Skeletal muscle satellite cell (primary cell): ENCODE results near the gene GRIN2A.

Source experiments
- H3K27me3 ChIP-seq: 2 replicates; pipeline ENCODE4 v1.7.0; 2013; ENCODE audit warnings: low read length; ENCODE audit not compliant: control insufficient read depth, insufficient read depth
- H3K36me3 ChIP-seq: 2 replicates; pipeline ENCODE4 v1.7.0; 2013; ENCODE audit warnings: mild to moderate bottlenecking, control low read depth, low read length; ENCODE audit not compliant: insufficient read depth
- H3K4me1 ChIP-seq: 2 replicates; pipeline ENCODE4 v1.7.0; 2013; ENCODE audit warnings: low read length; ENCODE audit not compliant: control insufficient read depth, insufficient read depth
- H3K4me2 ChIP-seq: 2 replicates; pipeline ENCODE4 v1.7.0; 2013; ENCODE audit warnings: mild to moderate bottlenecking, low read length
- H3K4me3 ChIP-seq: 2 replicates; pipeline ENCODE4 v1.7.0; 2013; ENCODE audit warnings: low read length
- H3K9ac ChIP-seq: 2 replicates; pipeline ENCODE4 v1.7.0; 2013; ENCODE audit warnings: mild to moderate bottlenecking, low read depth, low read length, moderate library complexity
- H3K9me3 ChIP-seq: replicated peaks from 2 replicates; pipeline ENCODE4 v1.7.0; 2013; ENCODE audit warnings: mild to moderate bottlenecking, control low read depth, low read length

GRIN2A gene

DNA sequence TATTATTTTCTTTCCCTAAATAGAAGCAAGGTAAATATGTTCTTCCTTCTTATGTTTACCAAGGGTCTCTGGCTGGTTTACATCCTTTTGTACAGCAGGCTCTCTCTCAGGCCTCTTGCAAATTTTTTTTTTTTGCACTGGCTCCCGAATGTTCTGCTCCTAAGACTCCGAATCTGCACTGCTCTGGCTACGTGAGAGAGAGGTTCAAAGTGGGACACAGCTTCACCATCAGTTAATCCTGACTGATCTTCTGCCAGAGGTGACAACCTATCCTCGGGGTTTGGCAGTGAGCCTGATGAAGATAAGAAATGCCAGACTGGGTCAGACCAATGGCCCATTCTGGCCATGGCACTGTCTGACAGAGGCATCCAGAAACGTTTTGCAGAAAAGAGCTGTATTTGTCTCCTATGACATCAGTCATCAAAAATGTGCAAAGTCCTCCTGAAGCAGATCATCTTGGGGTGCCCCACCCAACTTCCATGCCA, 136.9 kb downstream of the GRIN2A start:
- no peaks in the 10 kb centered on the region for H3K27me3 ChIP-seq
- no peak overlapping the region for H3K4me3 ChIP-seq
- H3K4me1 ChIP-seq, result no peaks in the 10 kb centered on the region
- peaks cover 3% of the 10 kb centered on the region for H3K9me3 ChIP-seq
- no peak overlapping the region for H3K9ac ChIP-seq
- no peak overlapping the region for H3K4me2 ChIP-seq
- H3K36me3 ChIP-seq, result no peaks in the 10 kb centered on the region

DNA sequence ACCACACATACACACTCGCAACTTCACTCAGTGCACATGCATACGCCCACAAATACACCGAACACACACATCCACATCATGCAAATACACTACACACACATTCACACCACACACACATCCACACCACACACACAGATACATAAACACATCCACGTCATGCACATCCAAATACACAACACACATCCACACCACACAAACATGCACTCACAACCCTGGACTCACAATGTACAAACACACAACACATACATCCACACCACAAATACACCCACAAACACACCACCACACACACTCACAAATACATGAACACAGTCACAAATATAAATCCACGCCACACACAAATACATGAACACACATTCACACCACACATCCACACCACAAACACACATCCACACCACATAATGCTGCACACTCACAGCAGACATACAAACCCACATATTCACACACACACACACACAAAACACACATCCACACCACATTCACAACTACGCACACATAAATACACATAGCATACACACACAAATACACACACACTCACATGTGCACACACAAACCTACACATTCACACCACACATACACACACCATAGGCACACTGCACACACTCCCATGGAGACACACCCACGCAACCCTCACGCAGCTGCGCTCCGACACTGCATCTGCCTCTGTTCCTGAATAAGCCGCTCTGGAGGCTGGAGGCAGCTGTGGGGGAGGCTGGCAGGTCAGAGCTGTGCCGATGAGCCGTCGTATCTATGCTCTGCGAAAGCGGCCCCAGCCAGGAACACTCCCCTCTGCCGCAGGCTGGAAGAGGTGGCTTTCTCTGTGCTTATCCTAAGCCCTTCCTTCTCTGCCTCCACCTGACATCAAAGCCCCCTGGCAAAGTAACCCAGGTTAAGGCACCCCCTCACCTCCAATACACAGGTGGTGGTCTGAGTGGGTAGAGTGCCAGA, 141.8 kb downstream of the GRIN2A start:
- H3K9me3 ChIP-seq, result peaks cover 4% of the 10 kb centered on the region
- no peaks in the 10 kb centered on the region for H3K36me3 ChIP-seq
- H3K9ac ChIP-seq, result no peak overlapping the region
- no peaks in the 10 kb centered on the region for H3K4me1 ChIP-seq
- no peaks in the 10 kb centered on the region for H3K27me3 ChIP-seq
- no peak overlapping the region for H3K4me2 ChIP-seq
- H3K4me3 ChIP-seq, result no peak overlapping the region

DNA sequence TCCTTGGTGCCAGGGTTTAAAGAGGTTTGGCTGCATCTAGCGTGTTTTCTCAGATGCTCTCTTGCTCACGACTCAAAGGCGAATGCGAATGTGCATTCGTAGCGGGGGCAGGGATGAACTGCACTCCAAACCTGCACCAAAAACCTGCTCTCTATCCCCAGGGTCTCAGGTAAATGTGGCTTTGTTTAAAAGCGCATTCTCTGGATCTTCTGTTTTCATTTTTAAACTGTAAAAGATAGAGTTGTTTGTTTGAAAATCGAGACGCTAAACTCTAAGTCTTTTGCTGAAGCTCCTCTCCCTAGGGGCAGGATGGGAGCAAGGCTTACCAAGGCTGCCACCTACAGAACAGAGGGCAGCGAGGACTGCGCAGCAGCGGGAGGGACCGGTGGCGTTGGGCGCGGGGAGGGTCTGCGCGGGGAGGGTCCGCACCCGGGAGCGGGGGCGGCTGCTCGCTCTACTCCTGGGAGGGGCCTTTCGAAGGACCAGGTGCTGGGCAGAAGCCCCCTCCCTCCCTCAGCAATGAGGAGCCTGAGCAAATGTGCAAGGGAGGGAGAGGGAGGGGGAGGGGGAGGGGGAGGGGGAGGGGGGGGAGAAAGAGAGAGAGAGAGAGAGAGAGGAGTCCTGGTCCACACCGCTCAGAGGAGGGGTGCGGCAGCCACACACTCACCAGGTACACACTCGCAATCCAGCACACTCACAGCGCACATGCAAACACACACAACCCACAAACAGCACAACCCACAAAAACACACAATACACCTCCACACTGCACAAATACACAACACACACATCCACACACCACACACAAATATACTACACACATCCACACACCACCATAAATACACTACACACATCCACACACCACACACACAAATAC, 142.8 kb downstream of the GRIN2A start:
- Histone ChIP-seq H3K9me3 (peaks cover 4% of the 10 kb centered on the region), H3K27me3 (no peaks in the 10 kb centered on the region), H3K4me3 (no peak overlapping the region), H3K4me1 (no peaks in the 10 kb centered on the region), H3K36me3 (no peaks in the 10 kb centered on the region), H3K9ac (no peak overlapping the region), H3K4me2 (no peak overlapping the region)

DNA sequence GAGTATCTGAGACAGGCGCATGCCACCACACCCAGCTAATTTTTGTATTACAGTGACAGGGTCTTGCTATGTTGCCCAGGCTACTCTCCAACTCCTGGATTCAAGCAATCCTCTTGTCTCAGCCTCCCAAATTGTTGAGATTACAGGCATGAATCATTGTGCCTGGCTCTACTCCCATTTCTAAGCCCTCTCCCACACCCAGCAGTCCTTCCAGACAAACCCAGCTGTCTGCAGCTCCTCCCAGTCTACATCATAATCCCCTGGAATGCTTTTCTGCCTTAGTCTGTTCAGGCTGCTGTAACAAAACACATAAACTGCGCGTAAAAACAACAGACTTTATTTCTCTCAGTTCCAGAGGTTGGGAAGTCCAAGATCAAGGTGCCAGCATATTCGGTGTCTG, 144.5 kb downstream of the GRIN2A start:
- Histone ChIP-seq H3K4me2 (no peak overlapping the region), H3K27me3 (no peaks in the 10 kb centered on the region), H3K36me3 (no peaks in the 10 kb centered on the region), H3K4me3 (no peak overlapping the region), H3K9ac (no peak overlapping the region), H3K4me1 (no peaks in the 10 kb centered on the region), H3K9me3 (peaks cover 14% of the 10 kb centered on the region)

DNA sequence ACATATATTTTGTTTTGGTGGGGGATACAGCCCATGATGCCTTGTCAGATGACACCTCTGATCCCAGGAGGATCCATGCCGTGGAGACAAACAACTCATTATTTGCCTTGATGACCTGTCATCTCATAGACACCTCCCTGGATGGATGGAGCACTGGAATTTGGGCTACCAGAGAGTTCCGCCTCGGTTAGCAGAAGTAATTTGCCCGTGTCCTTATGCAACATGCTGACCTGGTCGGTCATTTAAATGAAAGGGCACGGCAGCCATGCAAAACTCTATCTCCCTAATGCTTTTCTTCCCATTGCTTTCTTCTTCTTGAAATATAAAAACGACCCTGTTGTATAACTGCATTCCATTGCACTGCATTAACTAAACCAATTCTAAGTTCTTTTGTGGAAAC, 145.3 kb downstream of the GRIN2A start:
- no peaks in the 10 kb centered on the region for H3K27me3 ChIP-seq
- H3K4me1 ChIP-seq, result no peaks in the 10 kb centered on the region
- no peak overlapping the region for H3K4me3 ChIP-seq
- H3K9ac ChIP-seq, result no peak overlapping the region
- no peak overlapping the region for H3K4me2 ChIP-seq
- H3K36me3 ChIP-seq, result no peaks in the 10 kb centered on the region
- peaks cover 15% of the 10 kb centered on the region for H3K9me3 ChIP-seq

DNA sequence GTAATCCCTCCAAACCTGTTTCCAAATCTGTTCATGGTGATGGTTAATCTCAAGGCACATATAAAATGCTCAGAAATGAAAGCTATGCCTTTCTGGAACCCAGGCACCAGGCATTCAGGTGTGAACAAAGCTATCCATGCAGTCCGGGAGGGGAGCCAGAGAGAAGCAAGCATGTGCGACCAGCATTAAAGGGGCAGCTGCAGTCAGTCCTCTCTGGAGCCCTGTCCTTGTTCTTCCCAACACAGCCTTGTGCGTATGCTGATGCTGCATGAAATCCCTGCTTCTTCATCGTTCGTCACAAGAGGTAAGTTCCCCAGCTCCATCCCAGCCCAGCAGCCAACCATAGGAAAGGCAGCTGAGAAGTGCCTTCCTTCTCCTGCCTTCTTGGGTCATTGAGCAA, 148.7 kb downstream of the GRIN2A start:
- Histone ChIP-seq H3K4me2 (no peak overlapping the region), H3K9me3 (peaks cover 19% of the 10 kb centered on the region), H3K27me3 (no peaks in the 10 kb centered on the region)

DNA sequence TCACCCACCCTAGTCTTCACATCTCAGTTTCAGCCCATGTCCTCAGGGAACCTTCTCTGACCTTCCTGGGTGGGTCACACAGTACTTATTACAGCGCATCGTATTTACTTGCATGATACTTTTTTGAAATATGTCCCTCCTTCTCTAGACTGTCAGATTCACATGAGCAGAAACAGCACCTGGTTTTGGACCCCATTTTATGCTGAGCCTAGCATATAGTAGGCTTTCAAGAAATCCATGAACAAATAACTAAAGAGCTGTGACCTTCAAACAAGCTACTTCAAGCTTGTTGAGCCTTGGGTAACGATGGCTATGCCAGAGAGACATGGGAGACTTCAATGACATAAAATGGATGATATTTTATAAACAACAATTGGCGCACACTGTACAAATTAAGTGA, 150.3 kb downstream of the GRIN2A start:
- no peaks in the 10 kb centered on the region for H3K36me3 ChIP-seq
- H3K27me3 ChIP-seq, result no peaks in the 10 kb centered on the region
- no peaks in the 10 kb centered on the region for H3K4me1 ChIP-seq
- H3K4me3 ChIP-seq, result no peak overlapping the region
- no peak overlapping the region for H3K9ac ChIP-seq
- no peak overlapping the region for H3K4me2 ChIP-seq
- peaks cover 24% of the 10 kb centered on the region for H3K9me3 ChIP-seq

More for the DNA sequence above, 148.7 kb downstream of the GRIN2A start:
- H3K9ac ChIP-seq, result no peak overlapping the region
- H3K4me3 ChIP-seq, result no peak overlapping the region
- H3K4me1 ChIP-seq, result no peaks in the 10 kb centered on the region
- no peaks in the 10 kb centered on the region for H3K36me3 ChIP-seq

DNA sequence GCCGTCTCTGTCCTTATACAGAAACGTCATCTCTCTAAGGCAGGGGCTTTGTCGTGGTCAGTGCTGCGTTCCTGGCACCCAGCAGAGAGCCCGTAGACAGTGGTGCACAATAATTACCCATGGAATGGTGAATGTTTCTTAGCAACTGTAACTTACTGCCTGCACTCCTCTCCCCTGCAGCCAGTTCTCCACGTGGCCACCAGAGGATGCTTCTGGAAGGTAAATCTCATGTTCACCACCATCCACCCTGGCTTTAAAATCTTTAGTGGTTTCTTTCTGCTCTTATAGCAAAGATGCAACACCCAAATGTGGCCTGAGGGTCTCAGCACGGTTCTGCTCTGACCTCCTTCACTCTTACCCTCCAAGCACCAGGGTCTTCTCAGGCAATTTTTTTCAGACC, 150.8 kb downstream of the GRIN2A start:
- peaks cover 24% of the 10 kb centered on the region for H3K9me3 ChIP-seq
- no peaks in the 10 kb centered on the region for H3K36me3 ChIP-seq
- H3K4me1 ChIP-seq, result no peaks in the 10 kb centered on the region
- no peak overlapping the region for H3K9ac ChIP-seq
- no peak overlapping the region for H3K4me3 ChIP-seq
- H3K27me3 ChIP-seq, result no peaks in the 10 kb centered on the region
- no peak overlapping the region for H3K4me2 ChIP-seq

DNA sequence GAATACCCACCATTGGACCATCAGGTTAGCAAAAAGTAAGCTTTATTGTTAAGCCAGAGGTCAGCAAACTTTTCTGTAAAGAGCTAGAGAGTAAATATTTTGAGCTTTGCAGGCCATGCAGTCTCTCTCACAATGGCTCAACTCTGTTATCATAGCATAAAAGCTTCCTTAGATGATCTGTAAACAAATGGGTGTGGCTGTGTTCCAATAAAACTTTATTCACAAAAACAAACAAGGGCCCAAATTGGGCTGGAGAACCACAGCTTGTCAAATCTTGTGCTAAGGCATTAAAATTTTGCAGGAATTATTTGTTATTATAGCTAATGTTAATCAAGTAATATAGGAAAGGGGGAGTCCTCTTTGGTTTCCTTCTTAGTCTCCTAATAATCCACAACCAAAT, 153.6 kb downstream of the GRIN2A start:
- Histone ChIP-seq H3K9ac (no peak overlapping the region), H3K4me1 (no peaks in the 10 kb centered on the region), H3K4me3 (no peak overlapping the region), H3K36me3 (no peaks in the 10 kb centered on the region), H3K27me3 (no peaks in the 10 kb centered on the region), H3K9me3 (peaks cover 23% of the 10 kb centered on the region), H3K4me2 (no peak overlapping the region)

DNA sequence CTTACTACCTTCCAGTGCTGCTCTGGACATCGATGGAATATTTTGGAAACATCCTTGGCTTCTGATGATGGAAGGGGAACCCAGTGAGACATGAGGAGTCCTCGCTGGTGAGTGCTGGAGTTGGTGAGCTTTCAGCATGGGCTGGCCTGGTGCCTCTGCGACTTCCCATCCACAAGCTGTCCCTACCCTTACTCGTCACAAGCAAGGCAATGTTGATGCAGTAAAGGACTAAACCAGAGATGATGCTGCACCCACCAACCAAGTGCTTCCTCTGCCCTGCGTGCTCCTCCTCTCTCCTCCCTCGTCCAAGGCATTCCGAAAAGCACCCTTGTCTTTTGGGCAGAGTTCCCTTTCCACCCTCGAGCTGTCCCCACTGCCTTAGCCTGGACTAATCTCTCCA, 154.7 kb downstream of the GRIN2A start:
- Histone ChIP-seq H3K4me1 (no peaks in the 10 kb centered on the region), H3K4me2 (no peak overlapping the region), H3K36me3 (no peaks in the 10 kb centered on the region), H3K9ac (no peak overlapping the region), H3K9me3 (peaks cover 14% of the 10 kb centered on the region), H3K4me3 (no peak overlapping the region), H3K27me3 (no peaks in the 10 kb centered on the region)

DNA sequence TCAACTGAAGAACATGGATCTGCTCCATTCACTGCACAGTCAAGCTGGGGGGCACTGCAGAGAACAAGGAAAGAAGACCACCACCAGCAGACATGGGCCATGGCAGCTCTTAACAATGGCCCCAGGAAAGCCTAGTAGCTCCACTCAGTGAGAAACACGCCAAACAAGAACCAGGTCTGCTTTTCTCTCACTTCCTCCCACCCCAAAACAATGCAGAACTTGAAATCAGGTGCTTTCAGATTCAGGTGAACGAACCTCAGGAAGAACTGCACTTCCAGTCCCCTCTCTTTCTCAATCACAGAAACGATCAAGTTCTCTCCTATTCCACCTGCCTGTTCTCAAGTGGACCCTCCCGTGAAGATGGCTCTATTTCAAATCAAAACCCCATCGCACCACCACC, 155.6 kb downstream of the GRIN2A start:
- no peak overlapping the region for H3K4me3 ChIP-seq
- H3K4me1 ChIP-seq, result no peaks in the 10 kb centered on the region
- H3K9ac ChIP-seq, result no peak overlapping the region
- peaks cover 18% of the 10 kb centered on the region for H3K9me3 ChIP-seq
- H3K27me3 ChIP-seq, result no peaks in the 10 kb centered on the region
- H3K36me3 ChIP-seq, result no peaks in the 10 kb centered on the region
- no peak overlapping the region for H3K4me2 ChIP-seq
